Calu3 (cell line): ENCODE measurements around the gene NOL4. TPM values are rescaled to one million over a fixed set of nuclear protein-coding genes. Genes with fewer than 3 reads are reported as not detected.
"Not testable (repeated sequence)": the region's sequence is repeated elsewhere in the genome, so short reads cannot be mapped to it uniquely, and the experiment has no call there.

Source experiments
- Bru-seq: library from RNA; stranded (reverse); fragments of 400-500 nt; gene quantifications from one replicate; lab custom pipeline; 2021; lab: Mats Ljungman, UMichigan
- BruChase-seq, 2 experiments: library from RNA; stranded (reverse); fragments of 400-500 nt; gene quantifications; one replicate each; lab custom pipeline; 2021; lab: Mats Ljungman, UMichigan
- BruUV-seq: library from RNA; stranded (reverse); fragments of 400-500 nt; replicated peaks from 2 replicates; lab custom pipeline; 2021; lab: Mats Ljungman, UMichigan
- CTCF ChIA-PET: fragments of 300-600 bp; sonication (Branson Sonifier 250); formaldehyde crosslinking; loops from one replicate; lab custom pipeline; 2022; ENCODE audit warnings: antibody characterized with exemption; lab: Charles Lee
- DNase-seq: peaks from one replicate; pipeline ENCODE4 v3.0.0; 2022
- H3K27ac Mint-ChIP-seq: one replicate; pipeline ENCODE4 v1.8.0; 2022; ENCODE audit warnings: mixed read lengths; ENCODE audit not compliant: unreplicated experiment
- H3K27me3 Mint-ChIP-seq: one replicate; pipeline ENCODE4 v1.8.0; 2022; ENCODE audit warnings: mixed read lengths; ENCODE audit not compliant: unreplicated experiment
- H3K36me3 Mint-ChIP-seq: one replicate; pipeline ENCODE4 v1.8.0; 2022; ENCODE audit warnings: mild to moderate bottlenecking, moderate library complexity, mixed read lengths; ENCODE audit not compliant: insufficient read depth, unreplicated experiment
- H3K4me1 Mint-ChIP-seq: one replicate; pipeline ENCODE4 v1.8.0; 2022; ENCODE audit warnings: mild to moderate bottlenecking, low read depth, mixed read lengths; ENCODE audit not compliant: unreplicated experiment
- H3K4me3 Mint-ChIP-seq: one replicate; pipeline ENCODE4 v1.8.0; 2022; ENCODE audit warnings: mild to moderate bottlenecking, low read depth, moderate library complexity, mixed read lengths; ENCODE audit not compliant: unreplicated experiment
- H3K9me3 Mint-ChIP-seq: one replicate; pipeline ENCODE4 v1.8.0; 2022; ENCODE audit warnings: low read depth, mixed read lengths; ENCODE audit not compliant: unreplicated experiment
- intact Hi-C: fragments of 100-400 bp; cut with micrococcal nuclease; formaldehyde crosslinking; loops from one replicate; pipeline ENCODE4 v1.10.0; 2022; ENCODE audit not compliant: unreplicated experiment
- long read RNA-seq: library from polyadenylated mRNA; stranded (forward); transcript quantifications from one replicate; pipeline ENCODE4 v2.0.0, GENCODE V29; 2022
- total RNA-seq: library from RNA; stranded (reverse); gene quantifications from 2 replicates; pipeline ENCODE4 v1.2.3, GENCODE V29; 2022
- TF ChIP-seq, protein P1 (sequence below): fragments of 200-600 bp; IDR thresholded peaks from one replicate; pipeline ENCODE4 v1.8.0; 2022; ENCODE audit warnings: antibody characterized with exemption; ENCODE audit not compliant: unreplicated experiment

Gene NOL4, protein sequence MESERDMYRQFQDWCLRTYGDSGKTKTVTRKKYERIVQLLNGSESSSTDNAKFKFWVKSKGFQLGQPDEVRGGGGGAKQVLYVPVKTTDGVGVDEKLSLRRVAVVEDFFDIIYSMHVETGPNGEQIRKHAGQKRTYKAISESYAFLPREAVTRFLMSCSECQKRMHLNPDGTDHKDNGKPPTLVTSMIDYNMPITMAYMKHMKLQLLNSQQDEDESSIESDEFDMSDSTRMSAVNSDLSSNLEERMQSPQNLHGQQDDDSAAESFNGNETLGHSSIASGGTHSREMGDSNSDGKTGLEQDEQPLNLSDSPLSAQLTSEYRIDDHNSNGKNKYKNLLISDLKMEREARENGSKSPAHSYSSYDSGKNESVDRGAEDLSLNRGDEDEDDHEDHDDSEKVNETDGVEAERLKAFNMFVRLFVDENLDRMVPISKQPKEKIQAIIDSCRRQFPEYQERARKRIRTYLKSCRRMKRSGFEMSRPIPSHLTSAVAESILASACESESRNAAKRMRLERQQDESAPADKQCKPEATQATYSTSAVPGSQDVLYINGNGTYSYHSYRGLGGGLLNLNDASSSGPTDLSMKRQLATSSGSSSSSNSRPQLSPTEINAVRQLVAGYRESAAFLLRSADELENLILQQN
- total RNA-seq (not detected in 2 replicates), Bru-seq, nascent RNA (percentile 5 among the genes with signal in this experiment), BruChase-seq, experiment 1, labeled RNA remaining after a 6-hour chase (percentile 1 among the genes with signal in this experiment), BruChase-seq, experiment 2, labeled RNA remaining after a 2-hour chase (percentile 2 among the genes with signal in this experiment)
- long read RNA-seq = 0 reads

- DNase-seq = peak; percentile 19
- CTCF ChIA-PET = no interaction called here
- TF ChIP-seq, protein P1, sequence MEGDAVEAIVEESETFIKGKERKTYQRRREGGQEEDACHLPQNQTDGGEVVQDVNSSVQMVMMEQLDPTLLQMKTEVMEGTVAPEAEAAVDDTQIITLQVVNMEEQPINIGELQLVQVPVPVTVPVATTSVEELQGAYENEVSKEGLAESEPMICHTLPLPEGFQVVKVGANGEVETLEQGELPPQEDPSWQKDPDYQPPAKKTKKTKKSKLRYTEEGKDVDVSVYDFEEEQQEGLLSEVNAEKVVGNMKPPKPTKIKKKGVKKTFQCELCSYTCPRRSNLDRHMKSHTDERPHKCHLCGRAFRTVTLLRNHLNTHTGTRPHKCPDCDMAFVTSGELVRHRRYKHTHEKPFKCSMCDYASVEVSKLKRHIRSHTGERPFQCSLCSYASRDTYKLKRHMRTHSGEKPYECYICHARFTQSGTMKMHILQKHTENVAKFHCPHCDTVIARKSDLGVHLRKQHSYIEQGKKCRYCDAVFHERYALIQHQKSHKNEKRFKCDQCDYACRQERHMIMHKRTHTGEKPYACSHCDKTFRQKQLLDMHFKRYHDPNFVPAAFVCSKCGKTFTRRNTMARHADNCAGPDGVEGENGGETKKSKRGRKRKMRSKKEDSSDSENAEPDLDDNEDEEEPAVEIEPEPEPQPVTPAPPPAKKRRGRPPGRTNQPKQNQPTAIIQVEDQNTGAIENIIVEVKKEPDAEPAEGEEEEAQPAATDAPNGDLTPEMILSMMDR = no peak
- H3K27me3 Mint-ChIP-seq = peaks cover 50% of the 10 kb centered on the region
- intact Hi-C loops = loop anchor here (5.0 to 10.0 kb wide), 2 partner anchors 98 to 470 kb away; no protein-coding TSS in a partner anchor
- BruUV-seq = no TSS peak
- no peak within 1 kb of the TSS for H3K27ac Mint-ChIP-seq
- no peak within 1 kb of the TSS for H3K4me3 Mint-ChIP-seq
- H3K9me3 Mint-ChIP-seq = peaks cover 5% of the 10 kb centered on the region
- H3K36me3 Mint-ChIP-seq = peaks cover 13% of the 10 kb centered on the region
- peaks cover 30% of the 10 kb centered on the region for H3K4me1 Mint-ChIP-seq
Observed at GRCh38 chr18:34224423-34225217, at the start of gene NOL4. Gene NOL4, minus strand, starts transcription at chr18:34224913. Its CDS starts 1,660 bp downstream, at chr18:34223253.

DNA sequence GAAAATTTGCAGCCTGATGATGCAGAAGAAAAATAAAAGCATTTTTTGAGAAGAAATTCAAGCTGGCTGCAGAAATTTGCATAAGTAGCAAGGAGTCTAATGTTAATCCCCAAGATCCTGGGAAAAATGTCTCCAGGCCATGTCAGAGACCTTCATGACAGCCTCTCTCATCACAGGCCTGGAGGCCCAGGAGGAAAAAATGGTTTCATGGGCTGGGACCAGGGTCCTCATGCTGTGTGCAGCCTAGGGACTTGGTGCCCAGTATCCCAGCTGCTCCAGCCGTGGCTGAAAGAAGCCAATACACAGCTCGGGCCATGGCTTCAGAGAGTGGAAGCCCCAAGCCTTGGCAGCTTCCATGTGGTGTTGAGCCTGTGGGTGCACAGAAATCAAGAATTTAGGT, 41.3 kb upstream of the NOL4 start:
- H3K9me3 Mint-ChIP-seq = peaks cover 17% of the 10 kb centered on the region
- H3K27me3 Mint-ChIP-seq, H3K36me3 Mint-ChIP-seq, H3K27ac Mint-ChIP-seq, H3K4me3 Mint-ChIP-seq, CTCF ChIA-PET, BruUV-seq, H3K4me1 Mint-ChIP-seq, DNase-seq: not testable (repeated sequence)
- intact Hi-C loops = loop anchor here (10.0 kb wide), 1 partner anchor 411 kb away; no protein-coding TSS in a partner anchor

DNA sequence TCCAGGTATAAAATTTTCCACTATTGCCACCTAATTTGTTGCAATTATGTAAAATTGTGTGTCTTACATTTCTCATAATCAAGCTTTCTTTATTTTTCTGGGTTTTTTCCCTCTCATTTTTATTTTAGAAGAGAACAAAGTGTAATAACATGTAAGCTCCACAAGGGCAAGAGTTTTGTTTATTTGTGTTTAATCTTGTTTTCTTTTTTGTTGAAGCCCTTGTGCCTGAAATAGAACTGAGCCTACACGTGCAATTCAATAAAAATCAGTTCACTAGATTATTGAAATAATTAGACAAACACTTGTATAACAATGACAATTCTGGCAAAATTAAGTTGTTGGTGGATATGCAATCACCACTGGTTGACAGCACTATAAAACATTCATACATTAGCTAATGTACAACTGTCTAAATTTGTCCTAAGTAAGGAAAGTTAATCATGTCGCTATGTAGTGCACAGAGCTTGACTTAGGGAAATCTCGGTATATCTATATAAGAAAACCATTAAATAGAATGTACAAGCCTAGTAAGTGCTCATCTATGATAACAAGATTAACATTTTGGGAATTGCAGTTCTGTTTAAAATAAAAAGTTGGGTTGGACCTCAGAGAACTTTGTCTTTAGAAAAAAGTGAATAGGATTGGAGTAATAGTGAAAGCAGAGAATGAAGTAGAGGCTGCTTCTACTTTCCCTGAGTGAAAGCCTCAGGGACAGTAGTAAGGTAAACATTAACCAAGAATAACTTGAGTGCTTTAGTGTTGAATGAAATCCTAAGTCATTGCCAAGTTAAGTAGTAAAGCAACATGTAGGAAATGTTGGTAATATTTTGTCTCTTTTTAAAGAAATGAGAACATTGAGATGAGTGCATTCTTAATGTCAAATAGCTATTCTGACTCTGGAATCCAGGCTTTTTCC, 37.4 kb upstream of the NOL4 start:
- no peaks in the 10 kb centered on the region for H3K27me3 Mint-ChIP-seq
- no peaks in the 10 kb centered on the region for H3K36me3 Mint-ChIP-seq
- peaks cover 6% of the 10 kb centered on the region for H3K9me3 Mint-ChIP-seq
- H3K4me1 Mint-ChIP-seq = peaks cover 8% of the 10 kb centered on the region
- CTCF ChIA-PET = interaction anchor here (0.5 kb wide), 1 partner anchor 514 kb away, joined by 4 read pairs; no protein-coding TSS in a partner anchor
- intact Hi-C loops = loop anchor here (10.0 kb wide), 1 partner anchor 407 kb away; no protein-coding TSS in a partner anchor
- H3K27ac Mint-ChIP-seq = no peak overlapping the region
- DNase-seq = no peak
- TF ChIP-seq, protein P1 = no peak
- BruUV-seq = no TSS peak
- no peak overlapping the region for H3K4me3 Mint-ChIP-seq

GRCh38 chr18:34258176-34258575, 33.5 kb upstream of the NOL4 start:
- H3K27ac Mint-ChIP-seq = no peak overlapping the region
- TF ChIP-seq, protein P1 = no peak
- H3K4me3 Mint-ChIP-seq = no peak overlapping the region
- no TSS peak for BruUV-seq
- intact Hi-C loops = no loop called here
- DNase-seq = no peak
- CTCF ChIA-PET = no interaction called here
- no peaks in the 10 kb centered on the region for H3K27me3 Mint-ChIP-seq
- H3K9me3 Mint-ChIP-seq = no peaks in the 10 kb centered on the region
- no peaks in the 10 kb centered on the region for H3K36me3 Mint-ChIP-seq
- H3K4me1 Mint-ChIP-seq = peaks cover 8% of the 10 kb centered on the region
